BJ (cell line): ENCODE measurements around the gene TUBA3E. TPM values are rescaled to one million over a fixed set of nuclear protein-coding genes. Genes with fewer than 3 reads are reported as not detected.

Source experiments
- CTCF ChIA-PET: fragments of 350-600 bp; formaldehyde crosslinking; extraction: SDS; loops from one replicate; lab custom pipeline; 2021; ENCODE audit warnings: antibody characterized with exemption, inconsistent platforms; lab: Yijun Ruan, JAX
- POLR2A ChIA-PET: fragments of 300-600 bp; sonication (Branson Sonifier 250); formaldehyde crosslinking; extraction: SDS; loops from one replicate; lab custom pipeline; 2021; ENCODE audit warnings: antibody characterized with exemption; lab: Charles Lee
- DNase-seq: peaks from one replicate; pipeline ENCODE4 v3.0.0-alpha.2; 2011; ENCODE audit warnings: low read depth
- H3K27me3 ChIP-seq: 2 replicates; pipeline ENCODE4 v1.6.0; 2011; ENCODE audit warnings: low read length; ENCODE audit not compliant: control insufficient read depth, insufficient read depth
- H3K36me3 ChIP-seq: 2 replicates; pipeline ENCODE4 v1.5.1; 2011; ENCODE audit warnings: low read length; ENCODE audit not compliant: control insufficient read depth, insufficient read depth
- H3K4me3 ChIP-seq: 2 replicates; pipeline ENCODE4 v1.5.1; 2011; ENCODE audit warnings: low read depth, mild to moderate bottlenecking, control low read depth, low read length
- polyA plus RNA-seq: library from polyadenylated mRNA; depleted of rRNA; stranded (reverse); fragments of >200 nt; gene quantifications from 2 replicates; pipeline ENCODE4 v1.2.3, GENCODE V29; 2011
- TF ChIP-seq, protein P1 (sequence below): IDR thresholded peaks from 2 replicates; pipeline ENCODE4 v1.5.1; 2011; ENCODE audit warnings: low read depth, mild to moderate bottlenecking, control low read depth, inconsistent platforms, low read length, moderate library complexity; ENCODE audit not compliant: insufficient read depth

Gene TUBA3E
- polyA plus RNA-seq, 1 experiment, result not detected

DNA sequence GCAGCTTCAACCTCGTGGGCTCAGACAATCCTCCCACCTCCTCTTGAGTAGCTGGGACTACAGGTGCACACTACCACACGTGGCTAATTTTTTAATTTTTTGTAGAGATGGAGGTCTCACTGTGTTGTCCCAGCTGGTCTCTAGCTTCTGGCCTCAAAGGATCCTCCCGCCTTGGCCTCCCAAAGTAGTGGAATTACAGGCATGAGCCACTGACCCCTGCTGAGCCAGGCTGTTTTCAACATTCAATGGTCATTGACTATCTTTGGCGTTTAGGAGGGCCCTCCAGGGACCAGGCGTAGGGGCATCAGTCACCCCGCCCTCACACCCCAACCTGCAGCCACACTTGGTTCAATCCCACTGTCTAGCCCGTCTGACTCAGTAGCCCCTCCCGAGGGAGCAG is 11.0 kb downstream of the TUBA3E start:
- no peak overlapping the region for H3K4me3 ChIP-seq
- POLR2A ChIA-PET, result no interaction called here
- TF ChIP-seq, protein P1, sequence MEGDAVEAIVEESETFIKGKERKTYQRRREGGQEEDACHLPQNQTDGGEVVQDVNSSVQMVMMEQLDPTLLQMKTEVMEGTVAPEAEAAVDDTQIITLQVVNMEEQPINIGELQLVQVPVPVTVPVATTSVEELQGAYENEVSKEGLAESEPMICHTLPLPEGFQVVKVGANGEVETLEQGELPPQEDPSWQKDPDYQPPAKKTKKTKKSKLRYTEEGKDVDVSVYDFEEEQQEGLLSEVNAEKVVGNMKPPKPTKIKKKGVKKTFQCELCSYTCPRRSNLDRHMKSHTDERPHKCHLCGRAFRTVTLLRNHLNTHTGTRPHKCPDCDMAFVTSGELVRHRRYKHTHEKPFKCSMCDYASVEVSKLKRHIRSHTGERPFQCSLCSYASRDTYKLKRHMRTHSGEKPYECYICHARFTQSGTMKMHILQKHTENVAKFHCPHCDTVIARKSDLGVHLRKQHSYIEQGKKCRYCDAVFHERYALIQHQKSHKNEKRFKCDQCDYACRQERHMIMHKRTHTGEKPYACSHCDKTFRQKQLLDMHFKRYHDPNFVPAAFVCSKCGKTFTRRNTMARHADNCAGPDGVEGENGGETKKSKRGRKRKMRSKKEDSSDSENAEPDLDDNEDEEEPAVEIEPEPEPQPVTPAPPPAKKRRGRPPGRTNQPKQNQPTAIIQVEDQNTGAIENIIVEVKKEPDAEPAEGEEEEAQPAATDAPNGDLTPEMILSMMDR, result no peak
- DNase-seq, result no peak
- H3K36me3 ChIP-seq, result peaks cover 6% of the 10 kb centered on the region
- CTCF ChIA-PET, result interaction anchor here (0.9 to 2.5 kb wide), 2 partner anchors 146 to 155 kb away, joined by 5 to 10 read pairs; partner anchors contain the start of gene IMP4
- no peaks in the 10 kb centered on the region for H3K27me3 ChIP-seq

- no peak for DNase-seq
- POLR2A ChIA-PET, result no interaction called here
- TF ChIP-seq, protein P1, result no peak
- Histone ChIP-seq H3K27me3 (no peaks in the 10 kb centered on the region), H3K4me3 (no peak overlapping the region), H3K36me3 (peaks cover 6% of the 10 kb centered on the region)
- CTCF ChIA-PET, result interaction anchor here (2.5 kb wide), 1 partner anchor 147 kb away, joined by 10 read pairs; no protein-coding TSS in a partner anchor
Observed at GRCh38 chr2:130186391-130186790, 11.8 kb downstream of the TUBA3E start.

DNA sequence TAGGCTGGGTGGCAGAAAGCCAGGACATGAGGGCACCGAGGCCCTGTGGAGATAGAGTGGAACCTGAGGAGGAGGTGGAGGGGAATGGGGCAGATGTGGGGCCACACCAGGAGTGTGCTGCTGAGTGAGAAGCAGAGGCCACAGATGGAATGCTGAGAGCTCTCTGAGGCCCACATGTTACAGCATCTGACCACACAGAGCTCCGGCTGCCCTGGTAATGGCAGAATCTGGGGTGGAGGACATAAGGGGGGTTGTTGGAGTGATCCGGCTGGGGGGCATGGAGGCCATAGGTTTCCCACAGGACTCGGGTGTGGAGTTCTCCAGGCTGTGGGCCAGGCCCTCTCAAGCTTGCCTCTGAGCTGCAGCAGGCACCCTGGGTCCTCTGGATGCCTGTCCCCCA is 12.3 kb downstream of the TUBA3E start:
- TF ChIP-seq, protein P1, result no peak
- no peak for DNase-seq
- POLR2A ChIA-PET, result interaction anchor here (0.6 kb wide), 1 partner anchor 1303 kb away, joined by 4 read pairs; no protein-coding TSS in a partner anchor
- CTCF ChIA-PET, result interaction anchor here (2.5 kb wide), 1 partner anchor 147 kb away, joined by 10 read pairs; no protein-coding TSS in a partner anchor
- no peak overlapping the region for H3K4me3 ChIP-seq
- no peaks in the 10 kb centered on the region for H3K27me3 ChIP-seq
- peaks cover 6% of the 10 kb centered on the region for H3K36me3 ChIP-seq

DNA sequence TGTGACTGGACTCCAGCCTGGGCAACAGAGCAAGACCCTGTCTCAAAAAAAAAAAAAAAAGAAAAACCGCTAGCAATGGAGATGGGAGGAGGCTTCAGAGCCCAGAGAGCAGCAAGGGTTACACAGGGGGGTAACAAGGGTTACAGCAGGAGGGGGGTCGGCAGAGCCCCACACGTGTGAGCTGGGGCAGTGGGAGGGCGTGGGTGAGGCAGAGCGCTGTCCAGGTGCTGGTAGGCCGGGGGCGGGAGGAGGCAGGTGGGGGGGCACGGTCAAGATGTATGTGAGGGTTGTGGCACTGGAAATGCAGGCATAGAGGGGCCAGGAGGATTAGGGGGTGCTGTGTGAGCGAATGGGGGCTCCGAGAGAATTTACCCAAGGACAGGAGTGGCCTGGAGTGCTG is 12.8 kb downstream of the TUBA3E start:
- no peak for DNase-seq
- POLR2A ChIA-PET, result interaction anchor here (0.6 kb wide), 1 partner anchor 1304 kb away, joined by 4 read pairs; no protein-coding TSS in a partner anchor
- CTCF ChIA-PET, result no interaction called here

More for the DNA sequence above, 12.8 kb downstream of the TUBA3E start:
- peaks cover 6% of the 10 kb centered on the region for H3K36me3 ChIP-seq
- TF ChIP-seq, protein P1, result no peak
- no peak overlapping the region for H3K4me3 ChIP-seq
- no peaks in the 10 kb centered on the region for H3K27me3 ChIP-seq
